Erythroblast (primary cell): ENCODE results near the gene UBAC2.

Experiments used
- GATA1 ChIP-seq: IDR thresholded peaks from 2 replicates; pipeline ENCODE4 v1.6.1; 2011; ENCODE audit warnings: low read depth, mild to moderate bottlenecking, control low read depth, low read length, moderate library complexity
- POLR2A ChIP-seq: IDR thresholded peaks from 2 replicates; pipeline ENCODE4 v1.6.1; 2011; ENCODE audit warnings: mild to moderate bottlenecking, low read length

DNA sequence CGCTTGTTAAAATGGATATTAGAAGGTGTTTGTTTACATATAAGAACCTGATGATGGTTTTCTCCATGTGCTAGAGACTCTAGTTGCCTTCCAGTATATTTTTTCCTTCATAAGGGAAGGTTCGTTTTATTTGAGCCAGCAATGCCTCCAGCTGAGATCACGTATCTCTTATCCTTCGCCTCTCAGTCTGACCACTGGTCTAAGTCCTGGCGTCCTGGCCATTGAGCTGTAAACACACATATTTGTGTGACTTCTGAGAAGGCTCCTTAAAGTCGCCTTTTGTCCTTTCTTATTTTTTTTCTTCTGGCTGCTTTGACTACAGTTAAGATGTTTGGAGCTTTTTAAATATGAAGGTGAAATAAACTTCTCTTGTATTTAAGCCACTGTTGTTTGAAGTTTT, 130.3 kb downstream of the UBAC2 start:
- TF ChIP-seq POLR2A = no peak
- no peak for TF ChIP-seq GATA1
